GM12878 (cell line): ENCODE measurements around the gene FSD1L.

Source experiments
- EZH2 ChIP-seq: IDR thresholded peaks from 2 replicates; pipeline ENCODE4 v1.6.1; 2012; ENCODE audit warnings: low read depth, mild to moderate bottlenecking, control low read depth, inconsistent platforms, low read length, borderline replicate concordance; ENCODE audit not compliant: control insufficient read depth
- NFYB ChIP-seq: IDR thresholded peaks from 2 replicates; pipeline ENCODE4 v1.6.1; 2011; ENCODE audit warnings: low read depth, mild to moderate bottlenecking, low read length, improper control_type of control experiment, moderate library complexity; ENCODE audit not compliant: insufficient read depth
- TAF1 ChIP-seq: IDR thresholded peaks from 2 replicates; pipeline ENCODE4 v1.6.1; 2011; ENCODE audit warnings: mild to moderate bottlenecking, low read depth, low read length, borderline replicate concordance
- TCF12 ChIP-seq: IDR thresholded peaks from 2 replicates; pipeline ENCODE4 v1.6.1; 2011; ENCODE audit warnings: low read depth, mild to moderate bottlenecking, low read length
- TF ChIP-seq, protein P1 (sequence below), 3 experiments: IDR thresholded peaks in 2 of 3; conservative IDR thresholded peaks in 1 of 3; 2 replicates each; pipeline ENCODE4 v1.5.1; 2011; ENCODE audit warnings: low read depth in 3 of 3, low read length in 3 of 3, mild to moderate bottlenecking in 3 of 3, control low read depth in 2 of 3, moderate library complexity in 2 of 3, inconsistent platforms in 1 of 3, mixed read lengths in 1 of 3; ENCODE audit not compliant: control insufficient read depth in 2 of 3, insufficient read depth in 1 of 3; ENCODE audit errors: extremely low read depth in 1 of 3

DNA sequence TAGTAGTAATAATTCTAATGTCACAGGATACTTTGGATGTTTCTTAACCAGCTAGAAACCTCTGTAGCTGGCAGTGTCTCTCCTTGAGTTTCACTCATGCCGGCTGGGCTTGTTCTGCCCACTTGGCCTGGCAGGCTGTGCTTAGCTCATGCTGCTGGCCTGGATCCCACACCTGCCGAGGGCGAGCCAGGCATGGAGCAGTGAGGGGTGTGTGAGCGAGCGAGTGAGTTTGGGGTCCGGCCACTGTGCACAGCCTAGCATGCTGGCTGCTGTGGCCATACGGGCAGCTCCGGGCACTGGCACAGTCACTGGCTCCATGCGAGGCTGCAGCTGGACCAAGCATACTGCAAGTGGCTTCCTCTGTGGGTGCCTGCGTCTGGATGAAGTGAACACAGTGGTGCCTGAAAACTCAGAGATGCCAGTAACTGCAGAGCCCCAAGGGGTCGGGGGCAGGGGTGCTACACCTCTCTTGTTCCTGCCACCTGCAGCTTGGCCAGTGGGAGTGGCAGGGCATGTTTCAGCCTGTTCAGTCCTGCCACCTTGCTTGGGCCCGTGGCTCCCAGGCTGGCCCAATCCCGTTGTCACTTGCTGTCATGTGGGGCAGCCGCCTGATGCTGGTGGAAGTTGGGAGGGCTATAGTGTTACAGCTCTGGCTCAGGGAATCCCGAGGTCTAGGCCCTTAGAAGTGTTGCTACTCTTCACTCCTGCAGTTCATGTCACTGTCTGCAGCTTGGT, 9.9 kb downstream of the FSD1L start:
- TF ChIP-seq TCF12 (no peak), NFYB (no peak), EZH2 (no peak), TAF1 (no peak)
- TF ChIP-seq, protein P1, sequence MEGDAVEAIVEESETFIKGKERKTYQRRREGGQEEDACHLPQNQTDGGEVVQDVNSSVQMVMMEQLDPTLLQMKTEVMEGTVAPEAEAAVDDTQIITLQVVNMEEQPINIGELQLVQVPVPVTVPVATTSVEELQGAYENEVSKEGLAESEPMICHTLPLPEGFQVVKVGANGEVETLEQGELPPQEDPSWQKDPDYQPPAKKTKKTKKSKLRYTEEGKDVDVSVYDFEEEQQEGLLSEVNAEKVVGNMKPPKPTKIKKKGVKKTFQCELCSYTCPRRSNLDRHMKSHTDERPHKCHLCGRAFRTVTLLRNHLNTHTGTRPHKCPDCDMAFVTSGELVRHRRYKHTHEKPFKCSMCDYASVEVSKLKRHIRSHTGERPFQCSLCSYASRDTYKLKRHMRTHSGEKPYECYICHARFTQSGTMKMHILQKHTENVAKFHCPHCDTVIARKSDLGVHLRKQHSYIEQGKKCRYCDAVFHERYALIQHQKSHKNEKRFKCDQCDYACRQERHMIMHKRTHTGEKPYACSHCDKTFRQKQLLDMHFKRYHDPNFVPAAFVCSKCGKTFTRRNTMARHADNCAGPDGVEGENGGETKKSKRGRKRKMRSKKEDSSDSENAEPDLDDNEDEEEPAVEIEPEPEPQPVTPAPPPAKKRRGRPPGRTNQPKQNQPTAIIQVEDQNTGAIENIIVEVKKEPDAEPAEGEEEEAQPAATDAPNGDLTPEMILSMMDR (IDR thresholded peaks at IDR 0.05 in 2 of 3, conservative IDR thresholded peaks at IDR 0.05 in 1 of 3; ENCODE audit: control insufficient read depth in 2 of 3, extremely low read depth in 1 of 3, insufficient read depth in 1 of 3, low read depth in 3 of 3, low read length in 3 of 3), result no peak
